NK-92 (cell line): Measurements from ENCODE around the gene RNU1-4.
"Not testable (repeated sequence)": the region's sequence is repeated elsewhere in the genome, so short reads cannot be mapped to it uniquely, and the experiment has no call there.

Source experiments
- DNase-seq: peaks from one replicate; lab custom pipeline; 2025; ENCODE audit not compliant: unreplicated experiment; lab: John Stamatoyannopoulos, UW

The RNU1-4 gene

GRCh38 chr1:16707130-16708093, 32.9 kb upstream of the RNU1-4 start:
- not testable (repeated sequence) for DNase-seq

GRCh38 chr1:16708704-16709103, 31.6 kb upstream of the RNU1-4 start:
- DNase-seq: not testable (repeated sequence)

- DNase-seq: not testable (repeated sequence)
These were observed 30.6 kb upstream of the RNU1-4 start for GRCh38 chr1:16709659-16710087.

DNA sequence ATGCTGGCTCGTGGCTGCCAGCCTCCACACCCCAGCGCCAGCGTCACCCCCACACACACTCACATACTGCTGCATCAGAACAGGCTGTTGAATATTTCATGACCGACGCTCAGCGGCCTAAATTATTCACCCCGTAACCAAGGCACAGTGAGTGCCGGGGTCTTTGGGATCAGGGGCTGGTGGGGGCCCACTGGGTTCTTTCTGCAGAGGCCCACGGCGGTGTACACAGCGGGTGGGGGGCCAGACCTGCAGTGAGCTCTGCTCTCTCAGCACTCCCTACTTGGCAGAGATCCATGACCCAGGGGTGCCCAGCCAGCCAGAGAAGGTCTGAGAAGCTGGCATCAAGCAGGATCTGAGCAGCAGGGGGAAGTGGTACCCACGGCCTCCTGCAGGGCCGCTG, 29.7 kb upstream of the RNU1-4 start:
- DNase-seq: not testable (repeated sequence)

GRCh38 chr1:16712131-16712530, 28.2 kb upstream of the RNU1-4 start:
- not testable (repeated sequence) for DNase-seq

DNA sequence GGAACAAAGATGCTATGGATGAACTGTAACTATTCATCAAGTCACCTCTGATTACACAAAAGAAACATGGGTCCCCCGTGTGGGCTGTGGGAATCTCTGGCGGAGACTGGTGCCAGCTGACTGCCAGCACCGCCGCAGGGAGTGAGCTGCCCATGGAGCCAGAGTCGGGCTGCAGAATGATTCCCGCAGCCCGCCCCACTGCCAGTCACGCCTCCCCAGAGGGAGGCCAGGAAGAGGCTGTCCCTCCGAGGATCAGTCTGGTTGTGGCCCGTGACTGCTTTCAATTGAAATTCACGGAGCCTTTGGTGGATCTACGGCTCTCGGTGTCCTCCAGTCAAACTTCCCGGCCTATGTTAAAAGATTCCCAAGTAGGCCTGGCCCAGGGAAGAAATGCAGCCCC, 27.7 kb upstream of the RNU1-4 start:
- DNase-seq: not testable (repeated sequence)

DNA sequence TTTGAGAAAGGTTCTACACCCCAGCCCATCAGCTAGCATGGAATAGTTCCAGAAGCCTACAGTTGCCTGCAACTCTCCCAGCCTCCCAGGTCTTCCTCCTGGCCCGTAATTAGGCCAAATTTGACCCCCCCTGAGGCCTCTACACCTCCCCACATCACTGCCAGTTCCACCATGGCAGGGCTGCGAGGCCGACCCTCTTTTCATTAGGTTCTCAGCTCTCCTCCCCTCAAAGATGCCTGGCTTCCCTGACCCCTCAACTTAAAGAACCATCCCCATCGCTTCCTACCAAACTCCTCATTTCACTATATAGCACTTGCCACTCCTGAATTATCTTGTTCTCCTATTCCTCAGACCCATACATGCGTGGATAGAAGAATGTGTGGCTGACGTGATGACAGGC, 27.3 kb upstream of the RNU1-4 start:
- not testable (repeated sequence) for DNase-seq

GRCh38 chr1:16713480-16713879, 26.8 kb upstream of the RNU1-4 start:
- not testable (repeated sequence) for DNase-seq

- no peak for DNase-seq
These were observed 23.5 kb upstream of the RNU1-4 start for GRCh38 chr1:16716691-16717335.

GRCh38 chr1:16717336-16718098, 22.8 kb upstream of the RNU1-4 start:
- no peak for DNase-seq

- DNase-seq: not testable (repeated sequence)
These were observed 22.0 kb upstream of the RNU1-4 start for GRCh38 chr1:16718099-16718907.

GRCh38 chr1:16718908-16719533, 21.3 kb upstream of the RNU1-4 start:
- no peak for DNase-seq

DNA sequence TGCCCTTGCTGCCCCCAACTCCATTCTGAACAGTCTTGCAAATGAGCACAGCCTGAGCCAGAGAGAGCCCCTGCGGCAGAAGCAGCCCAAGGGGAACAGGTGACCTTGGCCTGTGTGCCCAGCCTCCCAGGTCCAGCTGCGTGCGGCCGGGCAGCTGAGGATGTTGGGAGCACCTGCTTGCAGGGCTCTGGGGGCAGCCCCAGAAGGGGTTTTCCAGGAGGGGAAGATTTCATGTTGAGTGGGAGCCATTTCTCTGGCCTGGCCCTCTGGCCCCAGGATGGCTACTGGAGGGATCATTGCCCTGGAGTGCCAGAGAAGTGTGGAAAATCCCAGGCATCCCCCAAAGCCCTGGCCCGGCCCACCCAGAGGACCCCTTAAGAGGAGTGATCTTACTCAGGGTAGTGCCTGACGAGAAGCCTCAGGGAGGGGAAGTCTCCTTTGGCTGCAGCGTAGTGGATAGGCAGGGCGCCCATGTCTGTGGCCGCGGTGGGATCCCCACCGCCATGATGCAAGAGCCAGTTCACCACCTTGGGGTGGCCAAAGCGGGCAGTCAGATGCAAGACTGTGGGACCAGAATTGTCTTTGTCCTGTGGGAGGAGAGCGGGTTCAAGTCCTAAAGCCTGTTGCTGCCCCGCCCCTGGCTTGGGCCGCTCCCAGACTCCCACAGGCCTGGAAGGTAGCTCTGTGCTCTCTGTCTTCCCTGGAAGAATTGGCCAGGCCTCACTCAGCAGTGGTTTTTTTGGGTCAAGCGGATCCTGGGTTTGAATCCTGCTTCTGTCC, 20.6 kb upstream of the RNU1-4 start:
- no peak for DNase-seq

- no peak for DNase-seq
These were observed 19.7 kb upstream of the RNU1-4 start for GRCh38 chr1:16720351-16721223.

- no peak for DNase-seq
These were observed 18.3 kb upstream of the RNU1-4 start for GRCh38 chr1:16721871-16722641.

DNA sequence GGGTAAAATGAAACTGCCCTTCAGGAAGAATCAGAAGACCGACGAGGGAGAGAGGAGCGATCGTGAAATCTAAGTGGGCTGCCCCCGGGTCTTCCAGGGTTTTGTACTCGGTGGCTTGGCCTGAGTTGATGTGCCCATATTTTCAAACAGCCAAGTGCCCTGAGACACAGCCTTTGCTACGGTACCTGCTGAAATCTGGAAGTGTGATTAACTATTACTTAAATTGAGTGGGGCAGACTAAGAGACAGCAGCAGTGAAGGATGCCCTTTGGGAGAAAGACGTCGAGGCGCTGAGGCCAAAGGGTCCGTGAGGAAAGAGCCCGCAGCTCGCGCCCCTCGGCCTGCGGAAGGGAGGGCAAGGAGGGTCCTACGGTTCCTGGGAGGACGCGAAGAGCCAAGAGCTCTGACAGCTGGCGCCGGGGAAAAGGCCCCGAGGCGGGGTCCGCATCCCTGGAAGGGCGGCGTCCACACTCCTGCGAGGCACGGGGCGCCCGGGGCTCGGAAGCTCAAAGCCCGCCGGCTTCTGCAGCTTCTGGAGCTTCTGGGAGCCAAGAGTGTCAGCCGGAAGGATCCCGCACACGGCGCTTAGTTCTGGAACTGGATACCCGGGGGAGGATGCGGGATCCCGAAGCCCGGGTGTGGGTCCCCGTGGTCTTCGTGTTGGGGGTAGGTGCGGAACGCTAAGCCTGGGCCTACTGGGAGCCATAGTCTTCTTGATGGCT, 15.4 kb upstream of the RNU1-4 start:
- DNase-seq: no peak
